GM13976 (cell line): ENCODE measurements around the gene NKAIN2.
"Not testable (repeated sequence)": the region's sequence is repeated elsewhere in the genome, so short reads cannot be mapped to it uniquely, and the experiment has no call there.

Experiments
- DNase-seq: peaks from one replicate; pipeline ENCODE4 v3.0.0; 2012; ENCODE audit warnings: low spot score
- in situ Hi-C: fragments of 300-500 bp; cut with MboI; formaldehyde crosslinking; loops from one replicate; pipeline ENCODE4 v1.12.0; 2022; ENCODE audit warnings: low sequenced_read_pairs, mixed read lengths, inconsistent platforms; ENCODE audit not compliant: unreplicated experiment
- TF ChIP-seq, protein P1 (sequence below): IDR thresholded peaks from 2 replicates; pipeline ENCODE4 v1.5.1; 2012; ENCODE audit warnings: borderline replicate concordance, mild to moderate bottlenecking; ENCODE audit not compliant: insufficient read depth; ENCODE audit errors: extremely low read depth, missing control alignments, control extremely low read depth

NKAIN2 gene

DNA sequence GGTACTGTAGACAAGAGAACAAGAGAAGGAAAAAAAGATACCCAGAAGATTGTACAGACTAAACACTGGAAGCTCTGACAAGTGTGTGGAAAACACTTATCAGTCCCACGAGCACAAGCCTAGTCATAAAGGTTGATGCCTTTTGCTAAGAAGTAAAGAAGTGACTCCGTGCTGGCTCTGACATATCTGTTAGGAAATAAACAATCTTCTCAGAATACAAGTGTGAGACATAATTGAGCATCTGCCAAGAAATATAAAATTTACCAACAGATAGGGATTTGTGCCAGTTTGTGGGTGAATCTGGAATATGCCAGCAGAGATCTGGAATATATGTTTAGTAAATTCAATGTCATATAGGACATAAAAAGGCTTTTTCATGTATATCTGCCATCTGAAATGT lies 899.9 kb downstream of the NKAIN2 start:
- no peak for DNase-seq
- TF ChIP-seq, protein P1, sequence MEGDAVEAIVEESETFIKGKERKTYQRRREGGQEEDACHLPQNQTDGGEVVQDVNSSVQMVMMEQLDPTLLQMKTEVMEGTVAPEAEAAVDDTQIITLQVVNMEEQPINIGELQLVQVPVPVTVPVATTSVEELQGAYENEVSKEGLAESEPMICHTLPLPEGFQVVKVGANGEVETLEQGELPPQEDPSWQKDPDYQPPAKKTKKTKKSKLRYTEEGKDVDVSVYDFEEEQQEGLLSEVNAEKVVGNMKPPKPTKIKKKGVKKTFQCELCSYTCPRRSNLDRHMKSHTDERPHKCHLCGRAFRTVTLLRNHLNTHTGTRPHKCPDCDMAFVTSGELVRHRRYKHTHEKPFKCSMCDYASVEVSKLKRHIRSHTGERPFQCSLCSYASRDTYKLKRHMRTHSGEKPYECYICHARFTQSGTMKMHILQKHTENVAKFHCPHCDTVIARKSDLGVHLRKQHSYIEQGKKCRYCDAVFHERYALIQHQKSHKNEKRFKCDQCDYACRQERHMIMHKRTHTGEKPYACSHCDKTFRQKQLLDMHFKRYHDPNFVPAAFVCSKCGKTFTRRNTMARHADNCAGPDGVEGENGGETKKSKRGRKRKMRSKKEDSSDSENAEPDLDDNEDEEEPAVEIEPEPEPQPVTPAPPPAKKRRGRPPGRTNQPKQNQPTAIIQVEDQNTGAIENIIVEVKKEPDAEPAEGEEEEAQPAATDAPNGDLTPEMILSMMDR: no peak
- in situ Hi-C loops: no loop called here

DNA sequence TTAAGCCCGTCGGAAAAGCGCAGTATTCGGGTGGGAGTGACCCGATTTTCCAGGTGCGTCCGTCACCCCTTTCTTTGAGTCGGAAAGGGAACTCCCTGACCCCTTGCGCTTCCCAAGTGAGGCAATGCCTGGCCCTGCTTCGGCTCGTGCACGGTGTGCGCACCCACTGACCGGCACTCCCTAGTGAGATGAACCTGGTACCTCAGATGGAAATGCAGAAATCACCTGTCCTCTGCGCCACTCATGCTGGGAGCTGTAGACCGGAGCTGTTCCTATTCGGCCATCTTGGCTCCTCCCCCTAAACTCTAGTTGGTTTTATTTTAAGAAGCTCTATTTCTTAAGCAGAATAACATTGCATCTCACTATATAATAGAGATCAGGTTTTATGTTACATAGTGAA lies 908.9 kb downstream of the NKAIN2 start:
- DNase-seq, in situ Hi-C loops: not testable (repeated sequence)

DNA sequence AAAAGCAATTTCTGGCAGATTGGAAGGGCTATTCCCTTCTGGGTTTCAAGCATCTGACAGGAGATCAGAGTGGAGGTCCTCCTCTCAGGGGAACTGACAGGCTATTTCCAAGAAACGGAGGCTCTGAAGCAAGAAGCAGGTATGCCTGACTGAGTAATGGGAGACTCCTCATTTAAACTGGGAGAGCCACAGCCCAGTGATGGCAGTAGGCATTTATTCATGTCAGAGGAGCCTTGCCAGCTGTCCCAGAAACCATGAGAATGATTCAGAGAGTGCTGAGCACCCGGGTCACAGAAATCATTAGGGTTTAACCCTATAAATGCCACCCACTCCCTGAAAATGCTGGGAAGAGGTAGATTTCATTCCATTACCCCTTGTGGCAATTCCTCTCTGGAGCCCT lies 911.1 kb downstream of the NKAIN2 start:
- in situ Hi-C loops: no loop called here

DNA sequence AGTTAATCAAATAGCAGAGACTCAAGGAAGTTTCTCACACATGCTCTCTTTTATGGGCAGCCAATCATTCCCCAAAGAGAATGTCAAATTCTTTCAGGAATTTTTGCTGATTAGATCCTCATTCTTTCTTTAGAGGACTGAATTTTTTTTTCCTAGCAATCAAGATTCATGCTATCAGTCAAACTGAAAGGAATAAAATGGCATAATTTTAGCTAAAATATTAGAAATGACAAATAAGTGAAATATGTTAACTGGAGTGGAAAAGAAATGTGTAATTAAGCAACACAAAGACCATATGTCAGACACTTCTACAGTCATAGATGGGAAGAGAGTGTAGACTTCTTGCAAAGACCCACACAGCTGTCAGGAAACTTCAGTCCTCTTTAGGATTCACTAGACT lies 916.2 kb downstream of the NKAIN2 start:
- TF ChIP-seq, protein P1: no peak
- no peak for DNase-seq
- in situ Hi-C loops: no loop called here

More for the DNA sequence above, 911.1 kb downstream of the NKAIN2 start:
- TF ChIP-seq, protein P1: no peak
- no peak for DNase-seq

DNA sequence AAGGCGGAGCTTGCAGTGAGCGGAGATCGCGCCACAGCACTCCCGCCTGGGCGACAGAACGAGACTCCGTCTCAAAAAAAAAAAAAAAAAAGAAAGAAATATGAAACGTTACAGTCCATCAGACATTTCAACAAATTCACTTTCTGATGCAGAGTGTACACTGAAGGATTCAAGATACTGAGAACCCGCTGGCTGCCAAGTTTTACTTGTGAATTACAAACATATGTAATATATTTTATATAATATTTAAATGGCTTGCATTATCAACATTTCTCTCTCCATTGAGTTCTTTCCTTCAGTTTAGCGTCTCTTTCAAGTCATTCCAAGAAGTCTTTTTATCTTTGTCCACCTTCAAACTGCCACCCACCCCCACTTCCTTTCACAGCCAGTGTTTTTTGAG lies 917.7 kb downstream of the NKAIN2 start:
- in situ Hi-C loops: no loop called here
- DNase-seq: no peak
- TF ChIP-seq, protein P1: no peak

DNA sequence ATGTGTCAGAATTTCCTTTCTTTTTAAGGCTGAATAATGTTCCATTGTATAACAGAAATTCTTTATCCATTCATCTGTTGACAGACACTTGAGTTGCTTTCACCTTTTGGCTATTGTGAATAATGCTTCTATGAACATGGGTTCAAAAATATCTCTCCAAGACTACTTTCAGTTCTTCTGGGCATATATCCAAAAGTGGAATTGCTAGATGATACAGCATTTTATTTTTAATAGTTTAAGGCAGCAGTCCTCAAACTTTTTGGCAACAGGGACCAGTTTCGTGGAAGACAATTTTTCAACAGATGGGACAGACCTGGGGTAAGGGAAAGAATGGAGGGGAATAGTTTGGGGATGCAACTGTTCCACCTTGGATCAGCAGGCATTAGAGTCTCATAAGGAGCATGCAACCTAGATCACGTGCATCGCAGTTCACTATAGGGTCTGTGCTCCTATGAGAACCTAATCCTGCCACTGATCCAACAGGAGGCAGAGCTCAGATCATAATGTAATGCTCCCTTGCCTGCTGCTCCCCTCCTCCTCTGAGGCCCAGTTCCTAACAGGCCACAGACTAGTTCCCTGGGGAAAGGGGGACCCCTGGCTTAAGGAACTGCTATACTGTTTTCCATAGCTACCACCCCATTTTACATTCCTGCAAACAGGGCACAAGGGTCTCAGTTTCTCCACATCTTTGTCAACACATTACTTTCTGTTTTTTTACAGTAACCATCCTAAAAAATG lies 918.6 kb downstream of the NKAIN2 start:
- in situ Hi-C loops: no loop called here
- DNase-seq: no peak
- TF ChIP-seq, protein P1: no peak

DNA sequence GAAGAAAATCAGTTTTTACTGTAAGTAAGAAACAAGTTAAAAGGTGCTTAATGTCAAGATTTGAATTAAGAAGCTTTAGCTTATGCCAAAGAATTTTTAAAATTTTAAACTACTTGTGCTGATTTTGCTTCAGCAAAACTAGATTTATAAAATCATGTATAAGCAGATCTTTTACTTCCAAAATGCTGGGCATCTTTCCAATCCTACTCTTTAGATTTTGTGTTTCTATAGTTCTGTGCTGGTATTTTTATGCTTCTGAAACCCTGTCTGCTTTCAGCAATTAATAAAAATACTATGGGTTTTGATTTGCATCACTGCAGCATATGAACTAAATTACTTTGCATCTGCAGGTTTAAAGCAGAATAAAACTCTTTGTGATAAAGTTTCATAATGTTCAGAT lies 920.0 kb downstream of the NKAIN2 start:
- in situ Hi-C loops: no loop called here
- TF ChIP-seq, protein P1: no peak
- DNase-seq: no peak

DNA sequence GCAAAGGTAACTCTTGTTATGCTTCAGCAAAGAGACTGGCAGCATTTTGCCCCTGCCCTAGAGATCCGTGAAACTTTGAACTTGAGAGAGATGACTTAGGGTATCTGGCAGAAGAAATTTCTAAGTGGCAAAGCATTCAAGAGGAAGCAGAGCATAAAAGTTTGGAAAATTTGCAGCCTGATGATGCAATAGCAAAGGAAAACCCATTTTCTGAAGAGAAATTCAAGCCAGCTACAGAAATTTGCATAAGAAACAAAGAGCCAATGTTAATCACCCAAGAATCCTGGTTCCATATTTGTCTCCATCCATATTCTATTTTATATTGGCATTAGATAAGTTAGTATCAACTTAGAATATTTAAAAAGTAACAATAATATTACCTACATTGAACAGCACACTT lies 934.1 kb downstream of the NKAIN2 start:
- DNase-seq, in situ Hi-C loops: not testable (repeated sequence)
